NCI-H2196 (cell line): ENCODE data around the gene CCDC178.
"Not testable (repeated sequence)": the region's sequence is repeated elsewhere in the genome, so short reads cannot be mapped to it uniquely, and the experiment has no call there.

Experiments used
- DNase-seq: peaks from one replicate; lab custom pipeline; 2025; ENCODE audit not compliant: unreplicated experiment; lab: John Stamatoyannopoulos, UW

CCDC178 gene

GRCh38 chr18:33239298-33239697 lies 201.2 kb downstream of the CCDC178 start:
- DNase-seq, result no peak

- no peak for DNase-seq
These were observed 208.2 kb downstream of the CCDC178 start for GRCh38 chr18:33232318-33232626.

GRCh38 chr18:33231474-33232317 lies 208.8 kb downstream of the CCDC178 start:
- DNase-seq, result peak; percentile 92

GRCh38 chr18:33212363-33212762 lies 228.2 kb downstream of the CCDC178 start:
- peak; percentile 23 for DNase-seq

GRCh38 chr18:33210575-33211189 lies 229.8 kb downstream of the CCDC178 start:
- DNase-seq, result peak; percentile 78

- DNase-seq, result no peak
These were observed 234.7 kb downstream of the CCDC178 start for GRCh38 chr18:33205777-33206176.

GRCh38 chr18:33201509-33201926 lies 239.0 kb downstream of the CCDC178 start:
- no peak for DNase-seq

GRCh38 chr18:33195795-33196194 lies 244.7 kb downstream of the CCDC178 start:
- no peak for DNase-seq

- DNase-seq, result no peak
These were observed 245.7 kb downstream of the CCDC178 start for GRCh38 chr18:33194793-33195192.

- DNase-seq, result no peak
These were observed 255.6 kb downstream of the CCDC178 start for GRCh38 chr18:33184958-33185357.

- DNase-seq, result no peak
These were observed 256.3 kb downstream of the CCDC178 start for GRCh38 chr18:33184175-33184574.

GRCh38 chr18:33183136-33183535 lies 257.4 kb downstream of the CCDC178 start:
- DNase-seq, result no peak

- no peak for DNase-seq
These were observed 259.5 kb downstream of the CCDC178 start for GRCh38 chr18:33181016-33181415.

GRCh38 chr18:33169218-33169617 lies 271.3 kb downstream of the CCDC178 start:
- no peak for DNase-seq

GRCh38 chr18:33164121-33164520 lies 276.4 kb downstream of the CCDC178 start:
- not testable (repeated sequence) for DNase-seq

- no peak for DNase-seq
These were observed 279.4 kb downstream of the CCDC178 start for GRCh38 chr18:33161131-33161530.

- no peak for DNase-seq
These were observed 281.4 kb downstream of the CCDC178 start for GRCh38 chr18:33159151-33159550.

GRCh38 chr18:33157893-33158292 lies 282.6 kb downstream of the CCDC178 start:
- no peak for DNase-seq

GRCh38 chr18:33156906-33157470 lies 283.5 kb downstream of the CCDC178 start:
- DNase-seq, result no peak

- no peak for DNase-seq
These were observed 286.5 kb downstream of the CCDC178 start for GRCh38 chr18:33154049-33154448.

- DNase-seq, result no peak
These were observed 288.1 kb downstream of the CCDC178 start for GRCh38 chr18:33152376-33152775.

- DNase-seq, result not testable (repeated sequence)
These were observed 292.7 kb downstream of the CCDC178 start for GRCh38 chr18:33147811-33148210.
